HG02798 (cell line): ENCODE data around the gene CHD6.
A peak's percentile ranks its signal among the peaks of the same experiment; 100 is the strongest.

Experiments used
- ATAC-seq: cut with Tn5 transposase; IDR thresholded peaks from one replicate; pipeline ENCODE4 v1.9.1; 2021; ENCODE audit warnings: mild to moderate bottlenecking; ENCODE audit not compliant: unreplicated experiment, poor library complexity

CHD6 gene, protein sequence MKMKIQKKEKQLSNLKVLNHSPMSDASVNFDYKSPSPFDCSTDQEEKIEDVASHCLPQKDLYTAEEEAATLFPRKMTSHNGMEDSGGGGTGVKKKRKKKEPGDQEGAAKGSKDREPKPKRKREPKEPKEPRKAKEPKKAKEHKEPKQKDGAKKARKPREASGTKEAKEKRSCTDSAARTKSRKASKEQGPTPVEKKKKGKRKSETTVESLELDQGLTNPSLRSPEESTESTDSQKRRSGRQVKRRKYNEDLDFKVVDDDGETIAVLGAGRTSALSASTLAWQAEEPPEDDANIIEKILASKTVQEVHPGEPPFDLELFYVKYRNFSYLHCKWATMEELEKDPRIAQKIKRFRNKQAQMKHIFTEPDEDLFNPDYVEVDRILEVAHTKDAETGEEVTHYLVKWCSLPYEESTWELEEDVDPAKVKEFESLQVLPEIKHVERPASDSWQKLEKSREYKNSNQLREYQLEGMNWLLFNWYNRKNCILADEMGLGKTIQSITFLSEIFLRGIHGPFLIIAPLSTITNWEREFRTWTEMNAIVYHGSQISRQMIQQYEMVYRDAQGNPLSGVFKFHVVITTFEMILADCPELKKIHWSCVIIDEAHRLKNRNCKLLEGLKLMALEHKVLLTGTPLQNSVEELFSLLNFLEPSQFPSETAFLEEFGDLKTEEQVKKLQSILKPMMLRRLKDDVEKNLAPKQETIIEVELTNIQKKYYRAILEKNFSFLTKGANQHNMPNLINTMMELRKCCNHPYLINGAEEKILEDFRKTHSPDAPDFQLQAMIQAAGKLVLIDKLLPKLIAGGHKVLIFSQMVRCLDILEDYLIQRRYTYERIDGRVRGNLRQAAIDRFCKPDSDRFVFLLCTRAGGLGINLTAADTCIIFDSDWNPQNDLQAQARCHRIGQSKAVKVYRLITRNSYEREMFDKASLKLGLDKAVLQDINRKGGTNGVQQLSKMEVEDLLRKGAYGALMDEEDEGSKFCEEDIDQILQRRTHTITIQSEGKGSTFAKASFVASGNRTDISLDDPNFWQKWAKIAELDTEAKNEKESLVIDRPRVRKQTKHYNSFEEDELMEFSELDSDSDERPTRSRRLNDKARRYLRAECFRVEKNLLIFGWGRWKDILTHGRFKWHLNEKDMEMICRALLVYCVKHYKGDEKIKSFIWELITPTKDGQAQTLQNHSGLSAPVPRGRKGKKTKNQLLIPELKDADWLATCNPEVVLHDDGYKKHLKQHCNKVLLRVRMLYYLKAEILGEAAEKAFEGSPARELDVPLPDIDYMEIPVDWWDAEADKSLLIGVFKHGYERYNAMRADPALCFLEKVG (N-terminal part only)

DNA sequence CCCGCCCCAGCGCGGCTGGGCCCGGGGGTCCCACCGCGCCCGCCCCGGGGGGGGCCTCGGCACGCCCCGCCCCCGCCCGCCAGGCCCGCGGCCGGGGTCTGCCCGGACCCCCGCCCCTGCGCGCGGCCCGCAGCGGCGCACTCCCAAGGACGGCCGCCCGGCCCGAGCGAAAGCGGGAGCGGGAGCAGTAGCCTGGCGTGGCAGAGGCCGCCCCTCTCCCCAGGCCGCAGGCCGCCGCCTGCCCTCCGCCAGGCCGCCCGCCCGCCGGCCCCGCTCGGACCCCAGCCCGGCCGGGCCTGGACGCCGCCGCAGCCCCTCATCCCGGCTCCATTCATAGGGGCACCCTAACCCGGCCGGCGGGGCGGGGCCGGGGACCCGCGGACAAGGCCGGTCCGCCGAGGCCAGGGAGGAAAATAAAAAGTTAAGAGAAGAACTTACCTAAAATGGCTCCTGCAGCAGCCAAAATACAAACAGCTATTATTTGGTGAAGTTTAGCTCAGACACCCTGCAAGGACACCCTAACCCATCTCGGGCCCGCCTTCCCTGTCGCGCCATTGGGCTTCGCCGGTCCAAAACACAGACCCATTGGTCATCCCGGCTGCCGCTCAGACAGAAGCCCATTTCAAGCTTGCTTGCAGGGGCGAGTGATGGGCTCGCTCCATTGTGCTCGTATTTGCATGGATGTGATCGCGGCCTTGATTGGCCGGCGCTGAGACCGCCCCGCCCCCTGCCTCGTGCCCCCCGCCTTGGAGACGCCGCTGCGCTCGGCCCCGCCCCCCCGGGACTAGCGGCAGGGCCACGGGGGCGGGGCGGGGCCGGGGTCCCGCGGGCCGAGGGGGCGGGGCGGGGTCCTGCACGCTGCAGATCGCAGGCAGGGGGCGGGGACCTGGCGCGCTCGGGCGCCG lies at the start of gene CHD6:
TSS of gene CHD6 (minus strand) at position 476 of the 905 bp plus-strand sequence. CDS start 67,040 bp downstream, outside the sequence.
- peak; percentile 98 for ATAC-seq

DNA sequence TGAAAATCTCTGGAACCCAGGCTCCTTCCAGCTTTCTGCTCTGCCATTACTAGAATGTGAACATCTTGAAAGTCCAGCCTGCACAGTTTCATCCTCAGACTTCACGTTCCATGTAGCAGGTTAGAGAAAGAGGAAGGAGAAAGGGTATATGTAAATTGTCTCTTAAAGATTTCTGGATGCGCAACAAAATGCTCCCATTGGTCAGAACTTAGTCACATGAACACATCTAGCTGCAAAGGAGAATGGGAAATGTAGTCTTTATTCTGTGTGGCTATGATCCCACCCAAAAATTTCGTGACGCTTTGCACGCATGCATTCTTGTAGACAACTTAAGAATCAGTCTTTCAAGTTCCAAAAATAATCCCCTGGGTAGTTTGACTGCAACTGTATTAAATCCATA lies 46.4 kb upstream of the CHD6 start:
- no peak for ATAC-seq

DNA sequence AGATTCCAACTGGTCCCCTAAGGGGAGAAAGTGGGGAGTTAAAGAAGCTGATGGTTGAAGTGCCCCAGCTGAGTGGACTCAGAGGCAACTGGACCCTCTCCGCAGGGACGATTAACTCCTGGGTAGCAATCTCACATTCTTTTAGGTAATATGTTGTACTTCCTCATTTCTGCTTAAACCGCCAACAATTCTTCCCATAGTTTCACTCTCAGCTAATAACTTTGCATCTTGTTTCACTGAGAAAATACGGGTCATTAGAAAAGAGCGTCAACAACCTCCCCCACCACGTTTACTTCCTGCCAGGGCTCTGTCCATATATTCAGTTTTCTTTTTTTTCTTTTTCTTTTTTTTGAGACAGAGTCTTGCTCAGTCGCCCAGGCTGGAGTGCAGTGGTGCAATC lies 39.5 kb upstream of the CHD6 start:
- no peak for ATAC-seq

DNA sequence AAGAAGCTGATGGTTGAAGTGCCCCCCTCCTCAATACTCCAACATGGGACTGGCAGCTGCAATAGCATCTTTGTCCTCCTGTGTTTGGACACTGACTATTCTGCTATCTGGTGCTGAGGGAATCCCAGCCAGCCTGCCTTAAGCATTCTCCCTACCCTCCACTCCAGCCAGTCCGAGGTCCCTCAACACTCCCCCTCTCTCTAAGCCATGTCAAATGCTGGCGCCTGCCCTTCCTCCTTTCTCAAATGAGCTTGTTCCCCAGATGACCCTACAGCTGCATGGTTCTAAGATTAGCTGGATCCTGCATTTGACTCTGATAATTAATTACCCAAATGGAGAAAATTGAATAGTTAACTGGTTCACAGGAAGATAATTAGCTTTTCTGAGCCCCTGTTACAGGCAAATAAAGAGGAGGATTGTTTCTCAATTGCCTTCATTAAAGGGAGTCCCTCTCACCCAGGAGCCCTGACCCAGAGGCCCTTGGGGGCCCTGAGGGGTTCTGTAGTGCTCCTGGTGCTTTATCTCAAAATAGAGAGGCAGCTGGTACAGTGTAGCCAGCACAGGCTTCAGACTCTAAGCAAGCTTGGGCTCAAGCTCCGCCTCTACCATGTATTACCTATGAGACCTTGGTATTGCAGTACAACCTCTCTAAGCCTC lies 37.9 kb upstream of the CHD6 start:
- no peak for ATAC-seq

DNA sequence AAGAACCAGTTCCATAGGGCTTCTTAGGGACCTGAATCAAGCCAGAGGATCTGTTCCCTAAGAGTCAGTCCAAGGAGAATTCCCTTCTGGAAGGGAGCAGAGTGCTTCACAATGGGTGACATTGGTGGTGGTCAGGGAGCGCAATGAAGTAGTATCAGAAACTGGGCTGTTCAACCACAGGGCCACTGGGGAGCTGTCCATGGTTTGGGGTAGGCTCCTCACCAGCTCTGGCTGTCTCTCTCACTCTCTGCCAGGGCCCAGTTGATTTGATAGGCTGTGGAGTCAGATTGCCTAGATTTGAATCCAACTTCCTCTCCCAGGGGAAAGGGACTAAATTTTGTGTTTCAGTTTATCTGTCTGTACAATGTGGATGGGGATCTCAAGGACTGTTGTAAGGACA lies 36.7 kb upstream of the CHD6 start:
- ATAC-seq, result no peak

DNA sequence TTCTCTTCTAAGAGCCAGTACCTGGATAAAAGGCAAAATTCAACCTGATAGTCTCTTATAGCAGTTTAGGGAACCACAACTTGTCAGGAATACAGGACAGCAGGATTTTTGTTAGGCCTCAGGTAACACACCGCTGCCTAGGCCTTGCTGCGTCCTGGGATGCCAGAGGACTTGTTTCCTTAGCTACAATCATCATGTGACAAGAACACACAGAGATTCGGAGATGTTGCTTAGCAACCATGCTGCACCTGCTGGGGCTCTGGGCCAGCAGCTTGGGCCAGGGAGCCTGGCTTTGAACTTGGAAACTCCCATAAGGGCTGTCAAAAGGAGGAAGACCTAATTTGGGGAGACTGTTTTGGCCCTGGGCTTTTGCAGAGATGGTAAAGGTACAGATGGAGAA lies 36.1 kb upstream of the CHD6 start:
- no peak for ATAC-seq

DNA sequence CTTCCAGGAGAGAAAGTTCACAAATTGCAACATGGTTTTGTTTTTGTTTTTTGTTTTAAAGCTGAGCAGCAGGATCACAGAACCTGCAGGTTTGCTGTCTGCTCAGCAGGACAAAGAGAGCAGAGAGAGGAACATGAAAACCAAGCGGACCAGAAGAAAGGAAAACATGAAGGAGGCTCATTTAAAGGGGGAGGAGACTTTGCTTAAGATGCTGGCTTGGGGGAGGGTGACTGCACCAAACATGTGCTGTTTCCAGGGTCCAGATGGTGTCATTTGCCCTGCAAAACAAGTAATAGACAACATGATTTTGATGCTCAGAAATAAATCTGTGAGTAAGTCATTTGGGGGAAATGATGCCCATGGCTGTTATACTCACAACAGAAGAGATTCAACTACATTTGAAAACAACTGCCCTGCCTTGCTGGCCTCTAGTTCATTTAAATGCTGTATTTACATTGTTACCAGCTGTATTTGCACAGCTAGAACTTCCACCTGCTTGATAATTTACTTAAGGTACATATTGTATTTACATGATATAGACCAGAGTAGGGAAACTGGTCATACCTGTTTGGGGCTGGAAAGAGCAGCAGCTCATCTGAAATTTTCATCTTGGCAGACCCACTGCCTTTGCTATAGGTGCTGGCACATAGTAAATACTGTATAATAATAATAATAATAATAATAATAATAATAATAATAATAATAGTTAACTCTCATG lies 32.2 kb upstream of the CHD6 start:
- ATAC-seq, result no peak

DNA sequence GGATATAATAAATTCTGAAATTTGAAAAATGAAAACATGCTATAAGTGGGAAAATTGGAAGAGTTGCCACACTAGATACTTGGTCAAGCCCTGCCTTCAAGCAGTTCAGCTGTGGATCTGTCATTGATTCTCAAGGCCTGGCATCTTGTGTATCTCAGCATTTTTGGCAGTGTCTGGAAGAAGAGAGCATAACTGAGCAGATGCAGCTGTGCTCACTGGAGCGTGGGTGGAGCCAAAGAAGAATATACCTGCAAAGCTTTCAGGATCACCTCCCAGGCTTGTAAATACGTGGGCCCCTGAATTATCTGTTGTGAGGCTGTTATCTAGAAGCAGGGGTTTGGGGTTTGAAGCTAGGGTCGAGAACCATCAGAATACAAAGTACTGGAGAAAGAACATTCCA lies 31.3 kb upstream of the CHD6 start:
- no peak for ATAC-seq

DNA sequence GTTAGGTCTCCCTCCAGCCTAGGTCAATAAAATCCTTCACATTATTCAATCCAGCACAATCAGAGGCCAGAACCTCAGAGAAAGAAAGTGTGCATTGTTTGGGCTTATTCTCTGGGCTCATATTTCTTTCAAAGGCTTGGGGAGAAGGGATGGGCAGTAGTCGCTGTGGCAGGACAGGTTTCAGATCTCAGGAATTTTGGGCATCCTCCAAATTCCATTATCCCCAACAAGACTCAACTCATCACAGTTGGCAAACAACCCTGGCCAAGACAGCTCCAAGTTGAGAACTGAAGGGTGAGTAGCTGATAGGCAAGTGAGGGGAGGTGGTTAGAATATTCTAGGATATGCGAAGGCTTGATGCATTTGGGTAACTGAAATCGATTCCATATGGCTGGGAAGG lies 27.2 kb upstream of the CHD6 start:
- ATAC-seq, result no peak

DNA sequence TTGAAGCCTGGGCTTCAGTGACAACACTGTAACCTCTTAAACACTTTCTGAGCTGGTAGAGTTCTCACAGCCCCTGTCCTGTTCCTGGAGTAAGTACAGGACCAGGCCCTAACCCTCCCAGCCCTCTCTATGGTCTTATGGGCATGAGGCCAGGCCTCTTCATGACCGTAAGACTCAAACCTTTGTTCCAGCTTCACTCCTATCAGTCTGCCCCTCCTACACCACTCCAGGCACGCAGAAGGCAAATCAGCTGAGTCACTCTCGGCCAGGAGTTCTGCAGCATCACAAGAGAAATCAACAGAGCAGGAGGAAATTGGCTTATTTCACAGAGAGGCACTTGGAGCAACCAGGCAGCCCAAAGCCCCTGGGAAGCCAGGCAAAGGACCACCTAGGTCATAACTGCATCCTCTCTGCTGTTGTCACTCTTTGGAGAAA lies 25.3 kb upstream of the CHD6 start:
- no peak for ATAC-seq

DNA sequence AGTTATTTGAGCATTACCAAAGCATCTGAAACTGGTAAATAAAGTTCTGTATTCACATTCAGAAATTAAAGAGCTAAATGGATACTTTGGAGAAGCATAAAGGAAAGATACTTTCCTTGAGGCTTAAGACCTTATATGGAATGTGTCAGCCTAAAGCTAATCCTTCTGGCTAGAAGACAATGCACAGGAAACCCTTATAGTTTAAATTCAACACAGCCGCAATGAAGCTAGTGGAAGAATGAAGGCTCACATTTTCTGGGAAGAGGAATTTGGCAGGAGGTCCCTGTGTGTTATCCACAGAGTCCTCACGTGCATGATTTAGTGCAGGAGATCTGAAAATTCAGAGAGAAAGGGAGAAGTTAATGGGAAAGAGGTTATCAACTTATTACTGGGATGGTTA lies 21.5 kb upstream of the CHD6 start:
- ATAC-seq, result no peak

DNA sequence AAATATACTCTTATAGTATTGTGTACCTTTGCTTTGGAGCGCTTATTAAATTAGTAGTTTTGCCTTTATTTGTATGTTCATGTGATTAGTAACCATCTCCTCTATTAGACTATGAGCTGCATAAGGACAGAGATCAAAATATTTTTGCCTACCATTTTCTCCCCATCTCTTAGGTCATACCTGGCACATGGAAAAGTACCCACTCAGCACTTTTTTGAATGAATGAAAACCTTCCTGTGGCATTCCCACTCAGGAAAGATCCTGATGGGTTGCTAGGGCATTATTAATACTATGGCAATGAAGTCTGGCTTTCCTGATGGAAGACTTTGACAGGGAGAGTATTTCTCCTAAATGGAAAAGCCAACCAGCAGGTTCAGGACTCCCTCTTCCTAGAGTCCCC lies 20.3 kb upstream of the CHD6 start:
- ATAC-seq, result no peak

DNA sequence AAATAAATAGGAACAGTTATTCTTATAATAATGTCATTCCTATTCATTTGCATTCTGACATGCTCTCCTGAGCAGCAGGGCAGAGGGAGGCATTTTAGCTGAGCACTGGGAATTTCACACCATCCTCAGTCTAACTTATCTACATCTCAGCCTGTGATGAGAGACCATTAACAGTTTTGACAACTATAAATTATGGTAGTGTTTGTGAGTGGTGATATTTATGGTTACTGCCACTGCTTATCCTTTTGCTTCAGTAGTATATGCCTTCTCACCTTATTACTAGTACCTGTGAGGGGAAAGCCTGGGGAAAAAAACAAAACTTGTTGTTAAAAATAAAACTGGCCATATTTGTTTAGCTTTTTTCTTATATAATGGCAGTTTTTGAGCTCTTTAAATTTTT lies 17.0 kb upstream of the CHD6 start:
- ATAC-seq, result no peak

DNA sequence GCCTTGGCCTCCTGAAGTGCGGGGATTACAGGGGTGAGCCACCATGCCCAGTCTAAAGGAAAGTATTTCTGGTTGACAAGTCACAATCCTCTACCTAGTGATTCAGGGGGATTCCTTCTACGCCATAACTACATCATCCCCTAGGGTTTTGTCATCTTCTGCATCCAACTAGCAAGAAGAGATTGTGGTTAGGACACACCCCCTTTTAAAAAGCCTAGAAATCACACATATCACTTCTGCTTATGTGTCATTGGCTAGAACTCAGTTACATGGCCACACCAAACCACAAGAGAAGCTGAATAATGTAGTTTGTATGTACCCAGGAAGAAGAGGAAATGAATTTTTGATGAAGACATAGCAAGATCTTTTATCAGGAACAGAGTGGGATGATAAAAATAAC lies 14.7 kb upstream of the CHD6 start:
- no peak for ATAC-seq

DNA sequence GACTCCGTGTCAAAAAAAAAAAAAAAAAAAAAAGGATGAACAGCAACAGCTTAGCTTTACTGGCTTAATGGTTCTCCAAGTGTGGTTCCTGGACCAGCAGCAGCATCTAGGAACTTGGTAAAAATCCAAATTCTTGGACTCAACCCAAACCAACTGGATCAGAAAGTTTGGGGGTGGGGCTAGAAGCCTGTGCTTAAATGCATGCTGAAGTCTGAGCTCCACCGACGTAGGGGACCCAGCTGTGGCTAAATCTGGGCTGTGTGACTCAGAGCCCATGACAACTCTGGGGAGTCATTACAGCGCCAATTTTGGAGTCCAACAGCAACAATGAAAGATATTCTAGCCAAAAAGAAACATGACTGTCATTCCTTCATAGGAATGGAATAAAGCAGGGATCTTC lies 13.6 kb upstream of the CHD6 start:
- ATAC-seq, result no peak

DNA sequence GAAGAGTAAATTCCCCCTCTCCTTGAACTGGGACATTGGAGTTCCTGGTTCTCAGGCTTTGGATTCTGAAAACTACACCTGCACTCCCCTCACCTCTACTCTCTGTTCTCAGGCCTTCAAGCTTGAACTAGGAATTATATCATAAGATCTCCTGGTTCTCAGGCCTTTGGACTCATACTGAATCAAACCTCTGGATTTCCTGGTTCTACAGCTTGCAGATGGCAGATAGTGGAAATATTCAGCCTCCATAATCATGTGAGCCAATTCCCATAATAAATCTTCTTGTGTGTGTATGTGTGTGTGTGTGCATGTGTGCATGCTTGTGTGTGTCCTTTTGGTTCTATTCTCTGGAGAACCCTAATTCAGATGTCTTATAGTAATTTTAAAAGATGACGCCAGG lies 12.7 kb upstream of the CHD6 start:
- ATAC-seq, result no peak

DNA sequence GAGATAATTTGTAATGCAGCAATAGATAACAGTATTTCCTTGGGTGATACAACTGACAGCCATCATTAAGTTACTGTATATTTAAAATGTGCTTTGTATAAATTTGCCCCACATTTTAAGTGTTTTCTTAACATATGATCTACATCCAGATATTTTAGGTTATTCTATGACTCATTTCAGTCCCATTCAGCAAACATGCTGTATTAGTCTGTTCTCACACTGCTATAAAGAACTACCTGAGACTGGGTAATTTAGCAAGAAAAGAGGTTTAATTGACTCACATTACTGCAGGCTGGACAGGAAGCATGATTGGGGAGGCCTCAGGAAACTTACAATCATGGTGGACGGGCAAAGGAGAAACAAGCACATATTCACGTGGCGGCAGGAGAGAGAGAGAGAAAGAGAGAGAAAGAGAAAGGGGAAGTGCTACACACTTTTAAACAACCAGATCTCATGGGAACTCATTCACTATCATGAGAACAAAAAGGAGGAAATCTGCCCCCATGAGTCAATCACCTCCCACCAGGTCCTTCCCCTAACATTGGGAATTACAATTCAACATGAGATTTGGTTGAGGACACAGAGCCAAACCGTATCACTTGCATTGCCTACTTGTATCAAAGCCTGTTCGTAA lies 9.6 kb upstream of the CHD6 start:
- ATAC-seq, result no peak

DNA sequence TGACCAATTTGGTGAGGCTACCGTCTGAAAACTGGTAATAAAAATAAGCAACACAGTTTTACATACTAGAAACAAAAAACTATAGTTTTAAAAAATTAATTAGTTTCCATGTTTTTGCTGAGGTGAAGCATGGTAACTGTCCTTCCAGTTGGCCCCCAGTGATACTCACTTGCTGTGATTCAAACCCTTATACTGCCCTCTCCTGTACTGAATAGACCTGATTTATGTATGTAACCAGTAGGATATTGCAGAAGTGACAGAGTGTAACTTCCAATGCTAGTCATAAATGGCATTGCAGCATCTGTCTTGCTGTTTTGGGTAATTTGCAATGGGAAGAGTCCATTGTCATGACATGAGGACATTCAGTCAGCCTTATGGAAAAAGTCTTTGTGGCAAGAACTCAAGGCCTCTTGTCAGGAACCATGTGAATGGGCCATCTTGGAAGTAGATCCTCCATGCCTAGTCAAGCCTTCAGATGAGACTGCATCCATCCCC lies 8.9 kb upstream of the CHD6 start:
- no peak for ATAC-seq
